HepG2 (cell line): ENCODE results near the gene MYLK3. TPM values are rescaled to one million over a fixed set of nuclear protein-coding genes. Genes with fewer than 3 reads are reported as not detected.

Experiments
- FOSL2 ChIP-seq: sonication (generic); formaldehyde crosslinking; IDR thresholded peaks from 2 replicates; pipeline ENCODE4 v1.4.0; 2020; ENCODE audit warnings: missing genetic modification reagents
- FOXC1 ChIP-seq: sonication (generic); formaldehyde crosslinking; IDR thresholded peaks from 2 replicates; pipeline ENCODE4 v1.8.0; 2022; ENCODE audit warnings: mild to moderate bottlenecking, missing genetic modification reagents, borderline replicate concordance
- KAT8 ChIP-seq: IDR thresholded peaks from 2 replicates; pipeline ENCODE4 v1.6.1; 2016; ENCODE audit warnings: missing genetic modification reagents, missing compliant biosample characterization
- MAFK ChIP-seq, 2 experiments: IDR thresholded peaks in 1 of 2; conservative IDR thresholded peaks in 1 of 2; 2 replicates each; pipeline ENCODE4 v1.6.1; 2011; ENCODE audit warnings: improper control_type of control experiment in 2 of 2, low read length in 2 of 2
- ZFX ChIP-seq: sonication (generic); formaldehyde crosslinking; IDR thresholded peaks from 2 replicates; pipeline ENCODE4 v1.4.0; 2020; ENCODE audit warnings: mild to moderate bottlenecking, low read depth, missing genetic modification reagents, moderate library complexity
- polyA plus RNA-seq, 8 experiments: library from polyadenylated mRNA; depleted of rRNA in 3 of 8; stranded (reverse) in 7 of 8; unstranded in 1 of 8; fragments of >200 nt; fragmentation: Illumina TruSeq in 4 of 8; extraction: Trizol in 4 of 8; gene quantifications; 2 replicates each; pipeline versions ENCODE4 v1.2.1 to v1.2.3, GENCODE V29; 2011 to 2016; ENCODE audit warnings: low read depth in 4 of 8, missing spikeins in 1 of 8, mixed read lengths in 1 of 8; ENCODE audit not compliant: insufficient read depth in 1 of 8
- total RNA-seq, 5 experiments: library from RNA; depleted of rRNA; stranded (reverse); fragments of >200 nt; fragmentation: Illumina TruSeq; extraction: Trizol; gene quantifications; 2 replicates each; pipeline ENCODE4 v1.2.3, GENCODE V29; 2016; ENCODE audit warnings: low read depth in 1 of 5
- TF ChIP-seq, protein P1 (sequence below): sonication (generic); formaldehyde crosslinking; IDR thresholded peaks from 2 replicates; pipeline ENCODE4 v1.5.1; 2020; ENCODE audit warnings: mild to moderate bottlenecking, missing genetic modification reagents, moderate library complexity

Gene MYLK3
- total and polyA plus RNA-seq, 2 of the 13 experiments (the other 11 are each of a cell fraction or from before 2014, with no cell fraction given) = 0.04 to 0.18 TPM

DNA sequence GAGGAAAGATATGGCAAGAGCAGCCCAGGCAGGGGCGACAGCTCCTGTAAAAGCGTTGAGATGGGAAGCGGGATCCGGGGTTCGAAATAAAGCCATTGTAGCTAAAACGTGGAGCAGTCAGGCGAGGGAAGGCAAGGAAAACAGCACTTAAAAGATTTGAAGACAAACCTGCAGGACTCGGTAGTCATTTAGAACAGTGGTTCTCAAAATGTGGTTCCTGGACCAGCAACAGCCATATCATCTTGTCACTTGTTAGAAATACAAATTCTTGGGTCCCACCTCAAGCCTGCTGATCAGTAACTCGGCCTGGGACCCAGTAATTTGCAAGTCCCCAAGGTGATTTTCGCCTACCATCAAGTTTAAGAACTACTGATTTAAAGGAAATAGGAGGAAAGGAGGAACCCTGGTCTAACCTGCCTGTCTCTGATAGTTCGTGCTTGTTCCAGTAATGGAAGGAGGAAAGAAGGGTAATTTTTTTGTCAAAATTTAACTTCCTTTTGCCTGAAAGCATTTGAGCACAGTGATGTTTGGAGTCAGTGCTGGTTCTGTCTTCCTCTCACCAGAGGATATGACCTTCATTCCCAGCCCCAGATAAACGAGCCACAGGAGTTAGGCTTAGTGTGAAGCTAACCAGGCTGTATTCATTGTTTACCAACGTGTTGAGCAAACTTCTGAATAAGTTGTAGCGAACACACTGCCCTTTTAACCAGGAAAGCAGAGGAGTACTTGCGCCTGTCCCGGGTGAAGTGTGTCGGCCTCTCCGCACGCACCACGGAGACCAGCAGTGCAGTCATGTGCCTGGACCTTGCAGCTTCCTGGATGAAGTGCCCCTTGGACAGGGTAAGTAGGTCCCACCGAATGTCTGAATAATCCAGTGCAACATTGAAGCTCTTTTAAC, 57.6 kb downstream of the MYLK3 start (continued):
- TF ChIP-seq FOSL2 (peak; percentile 56; the same call in 1 of the 2 replicates), KAT8 (0 out of 2 replicates have a peak, but pooled peaks have one; percentile 13), MAFK (conservative IDR thresholded peaks at IDR 0.05 in 1 of 2, IDR thresholded peaks at IDR 0.05 in 1 of 2; ENCODE audit: low read length in 2 of 2) (no peak), ZFX (CRISPR knock-in tag) (peak; percentile 48; the same call in 1 of the 2 replicates), FOXC1 (CRISPR knock-in tag) (no peak)
- TF ChIP-seq, protein P1, sequence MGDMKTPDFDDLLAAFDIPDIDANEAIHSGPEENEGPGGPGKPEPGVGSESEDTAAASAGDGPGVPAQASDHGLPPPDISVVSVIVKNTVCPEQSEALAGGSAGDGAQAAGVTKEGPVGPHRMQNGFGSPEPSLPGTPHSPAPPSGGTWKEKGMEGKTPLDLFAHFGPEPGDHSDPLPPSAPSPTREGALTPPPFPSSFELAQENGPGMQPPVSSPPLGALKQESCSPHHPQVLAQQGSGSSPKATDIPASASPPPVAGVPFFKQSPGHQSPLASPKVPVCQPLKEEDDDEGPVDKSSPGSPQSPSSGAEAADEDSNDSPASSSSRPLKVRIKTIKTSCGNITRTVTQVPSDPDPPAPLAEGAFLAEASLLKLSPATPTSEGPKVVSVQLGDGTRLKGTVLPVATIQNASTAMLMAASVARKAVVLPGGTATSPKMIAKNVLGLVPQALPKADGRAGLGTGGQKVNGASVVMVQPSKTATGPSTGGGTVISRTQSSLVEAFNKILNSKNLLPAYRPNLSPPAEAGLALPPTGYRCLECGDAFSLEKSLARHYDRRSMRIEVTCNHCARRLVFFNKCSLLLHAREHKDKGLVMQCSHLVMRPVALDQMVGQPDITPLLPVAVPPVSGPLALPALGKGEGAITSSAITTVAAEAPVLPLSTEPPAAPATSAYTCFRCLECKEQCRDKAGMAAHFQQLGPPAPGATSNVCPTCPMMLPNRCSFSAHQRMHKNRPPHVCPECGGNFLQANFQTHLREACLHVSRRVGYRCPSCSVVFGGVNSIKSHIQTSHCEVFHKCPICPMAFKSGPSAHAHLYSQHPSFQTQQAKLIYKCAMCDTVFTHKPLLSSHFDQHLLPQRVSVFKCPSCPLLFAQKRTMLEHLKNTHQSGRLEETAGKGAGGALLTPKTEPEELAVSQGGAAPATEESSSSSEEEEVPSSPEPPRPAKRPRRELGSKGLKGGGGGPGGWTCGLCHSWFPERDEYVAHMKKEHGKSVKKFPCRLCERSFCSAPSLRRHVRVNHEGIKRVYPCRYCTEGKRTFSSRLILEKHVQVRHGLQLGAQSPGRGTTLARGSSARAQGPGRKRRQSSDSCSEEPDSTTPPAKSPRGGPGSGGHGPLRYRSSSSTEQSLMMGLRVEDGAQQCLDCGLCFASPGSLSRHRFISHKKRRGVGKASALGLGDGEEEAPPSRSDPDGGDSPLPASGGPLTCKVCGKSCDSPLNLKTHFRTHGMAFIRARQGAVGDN (CRISPR knock-in tag) = peak; percentile 62; the same call in 1 of the 2 replicates
